HG02973 (cell line): Measurements from ENCODE around the gene POLR2C.

ENCODE experiments used
- ATAC-seq: cut with Tn5 transposase; IDR thresholded peaks from one replicate; pipeline ENCODE4 v1.9.1; 2021; ENCODE audit warnings: moderate library complexity; ENCODE audit not compliant: unreplicated experiment

POLR2C gene

DNA sequence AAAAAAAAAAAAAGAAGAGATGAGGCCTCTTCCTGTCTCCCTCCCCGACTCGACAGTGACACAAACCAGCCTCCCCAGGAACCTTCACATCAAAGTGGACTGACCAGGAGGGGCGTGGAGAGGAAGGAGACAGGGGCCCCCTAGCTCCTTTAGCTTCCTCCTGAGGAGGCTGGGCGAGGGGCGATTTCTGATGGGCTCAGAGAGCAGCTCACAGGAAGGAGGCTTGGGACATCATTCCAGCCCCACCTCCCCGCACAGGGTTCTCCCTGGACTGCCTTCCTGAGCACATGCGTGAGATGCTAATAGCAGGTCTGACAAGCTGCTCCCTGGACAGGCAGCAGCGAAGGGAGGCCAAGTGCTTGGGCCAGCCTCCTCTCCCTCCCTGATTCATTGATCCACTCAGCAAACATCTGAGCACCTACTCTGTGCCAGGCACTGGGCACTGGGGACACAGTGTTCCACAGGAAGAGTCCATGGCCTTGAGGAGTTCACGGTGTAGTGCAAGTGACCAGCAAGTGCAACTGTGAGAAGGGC is 38.2 kb downstream of the POLR2C start:
- no peak for ATAC-seq

DNA sequence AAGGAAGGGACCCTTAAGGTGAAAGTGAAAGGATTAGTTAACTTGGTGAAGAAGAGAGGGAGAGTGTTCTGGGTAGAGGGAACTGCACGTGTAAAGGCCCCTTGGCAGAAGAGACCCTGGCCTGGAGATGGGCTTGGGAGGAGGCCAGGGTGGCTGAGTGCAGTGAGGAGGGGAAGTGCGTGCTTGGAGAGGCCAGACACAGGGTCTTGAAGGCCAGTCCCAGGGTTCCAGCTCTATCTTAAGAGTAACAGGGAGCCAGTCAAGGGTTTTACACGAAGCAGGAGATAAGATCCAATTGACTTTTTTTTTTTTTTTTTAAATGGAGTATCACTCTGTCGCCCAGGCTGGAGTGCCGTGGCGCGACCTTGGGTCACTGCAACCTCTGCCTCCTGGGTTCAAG is 39.0 kb downstream of the POLR2C start:
- no peak for ATAC-seq

DNA sequence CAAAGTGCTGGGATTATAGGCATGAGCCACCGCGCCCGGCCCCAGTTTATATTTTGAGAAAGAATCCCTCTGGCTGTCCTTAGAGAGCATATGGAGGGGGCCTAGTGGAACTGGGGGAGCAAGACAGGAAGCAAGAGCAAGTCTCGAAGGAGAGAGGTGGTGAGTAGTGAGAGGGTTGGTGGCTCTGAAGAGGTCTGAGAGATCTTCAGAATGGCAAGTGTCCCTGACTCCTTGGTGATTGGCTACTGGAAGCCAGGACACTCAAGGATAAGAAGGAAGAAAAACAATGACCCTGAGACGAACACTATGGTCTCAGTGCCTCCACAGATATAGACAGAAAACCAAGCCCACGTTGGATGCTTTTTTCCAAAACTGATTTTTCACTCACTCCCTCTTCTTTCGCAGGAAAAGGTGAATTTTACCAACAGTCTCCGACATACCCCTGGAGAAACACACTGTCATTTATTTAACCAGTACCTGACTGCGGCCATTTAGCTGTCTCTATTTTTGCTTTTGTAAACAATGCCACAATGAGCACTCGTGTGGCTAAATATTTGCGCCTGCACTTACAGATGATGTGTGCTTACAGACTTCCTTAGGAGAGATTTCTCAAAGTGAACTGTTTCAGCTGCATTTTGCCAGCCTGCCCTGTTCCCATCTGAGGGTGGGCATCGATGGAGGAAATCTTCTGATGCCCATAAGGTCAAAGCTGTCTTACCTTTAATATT is 39.7 kb downstream of the POLR2C start:
- ATAC-seq: no peak

DNA sequence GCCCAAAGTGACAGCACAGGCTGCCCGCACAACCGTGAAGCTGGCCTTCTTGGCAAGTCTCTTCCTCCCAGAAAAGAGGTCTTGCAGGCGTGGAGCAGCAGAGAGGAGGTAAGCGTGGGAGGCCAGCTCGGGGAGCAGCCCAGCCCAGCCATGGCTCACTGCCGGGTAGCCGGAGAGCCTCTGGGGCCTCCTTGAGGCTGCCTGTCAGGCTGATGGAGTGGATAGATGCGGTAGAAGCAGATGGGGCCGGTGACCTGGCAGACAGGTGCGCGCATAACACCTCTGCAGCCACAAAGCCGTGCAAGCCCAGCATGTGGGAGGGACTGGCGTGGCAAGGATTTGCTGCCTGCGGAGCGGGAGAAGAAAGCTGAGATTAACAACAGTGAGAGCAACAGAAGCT is 40.9 kb downstream of the POLR2C start:
- ATAC-seq: no peak

DNA sequence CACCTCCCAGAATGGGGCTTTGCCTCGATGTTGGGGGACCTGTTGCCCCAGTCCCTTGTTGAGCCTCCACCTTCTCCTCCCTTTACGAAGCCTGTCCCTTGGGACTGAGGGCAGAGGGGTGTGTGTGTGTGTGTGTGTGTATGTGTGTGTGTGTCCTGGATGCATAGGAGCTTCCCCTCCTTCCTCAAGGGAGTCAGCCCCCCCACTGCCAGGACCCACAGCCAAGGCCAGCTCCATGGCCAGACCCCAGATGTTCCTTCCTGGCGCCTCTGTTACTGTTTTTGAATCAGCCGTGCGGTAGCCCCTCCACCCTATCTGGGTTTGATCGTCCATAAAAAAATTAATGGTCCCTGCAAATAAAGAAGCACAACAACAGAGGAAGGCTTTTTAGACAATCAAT is 41.5 kb downstream of the POLR2C start:
- no peak for ATAC-seq

DNA sequence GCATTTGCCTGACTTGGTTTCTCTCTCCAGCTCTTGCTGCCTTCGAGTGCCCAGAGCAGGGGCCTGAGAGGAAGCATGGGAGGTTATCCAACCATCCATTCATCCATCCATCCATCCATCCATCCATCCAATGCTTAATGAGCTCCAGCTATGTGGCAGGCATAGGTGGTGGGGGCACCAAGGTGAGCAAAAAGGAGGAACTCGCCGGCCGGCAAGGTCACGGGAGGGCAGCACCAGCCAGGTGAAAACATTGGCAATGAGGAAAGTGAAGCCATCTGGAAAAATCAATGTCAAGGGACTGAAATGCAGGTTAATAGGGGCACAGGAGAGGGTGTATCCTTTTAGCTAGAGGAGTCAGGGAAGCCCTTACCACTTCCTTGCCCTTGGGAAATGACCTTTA is 42.0 kb downstream of the POLR2C start:
- ATAC-seq: no peak

DNA sequence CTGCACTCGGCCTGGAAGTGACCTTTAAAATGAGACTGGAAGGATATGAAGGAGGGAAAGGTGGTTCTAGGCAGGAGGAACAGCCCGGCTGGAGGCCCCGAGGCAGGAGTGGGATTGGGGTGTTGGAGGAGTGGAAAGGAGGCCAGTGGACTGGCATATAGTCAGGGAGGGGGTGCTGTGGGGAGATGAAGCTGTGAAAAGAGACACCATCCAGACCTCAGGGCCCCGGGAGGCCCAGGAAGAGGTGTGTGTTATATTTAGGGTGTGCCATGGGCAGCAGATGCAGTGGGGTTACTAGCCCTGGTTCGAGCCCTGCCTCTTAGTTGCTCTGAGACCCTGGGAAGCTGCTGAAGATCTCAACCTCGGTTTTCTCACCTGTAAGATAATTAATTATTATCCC is 42.7 kb downstream of the POLR2C start:
- no peak for ATAC-seq

DNA sequence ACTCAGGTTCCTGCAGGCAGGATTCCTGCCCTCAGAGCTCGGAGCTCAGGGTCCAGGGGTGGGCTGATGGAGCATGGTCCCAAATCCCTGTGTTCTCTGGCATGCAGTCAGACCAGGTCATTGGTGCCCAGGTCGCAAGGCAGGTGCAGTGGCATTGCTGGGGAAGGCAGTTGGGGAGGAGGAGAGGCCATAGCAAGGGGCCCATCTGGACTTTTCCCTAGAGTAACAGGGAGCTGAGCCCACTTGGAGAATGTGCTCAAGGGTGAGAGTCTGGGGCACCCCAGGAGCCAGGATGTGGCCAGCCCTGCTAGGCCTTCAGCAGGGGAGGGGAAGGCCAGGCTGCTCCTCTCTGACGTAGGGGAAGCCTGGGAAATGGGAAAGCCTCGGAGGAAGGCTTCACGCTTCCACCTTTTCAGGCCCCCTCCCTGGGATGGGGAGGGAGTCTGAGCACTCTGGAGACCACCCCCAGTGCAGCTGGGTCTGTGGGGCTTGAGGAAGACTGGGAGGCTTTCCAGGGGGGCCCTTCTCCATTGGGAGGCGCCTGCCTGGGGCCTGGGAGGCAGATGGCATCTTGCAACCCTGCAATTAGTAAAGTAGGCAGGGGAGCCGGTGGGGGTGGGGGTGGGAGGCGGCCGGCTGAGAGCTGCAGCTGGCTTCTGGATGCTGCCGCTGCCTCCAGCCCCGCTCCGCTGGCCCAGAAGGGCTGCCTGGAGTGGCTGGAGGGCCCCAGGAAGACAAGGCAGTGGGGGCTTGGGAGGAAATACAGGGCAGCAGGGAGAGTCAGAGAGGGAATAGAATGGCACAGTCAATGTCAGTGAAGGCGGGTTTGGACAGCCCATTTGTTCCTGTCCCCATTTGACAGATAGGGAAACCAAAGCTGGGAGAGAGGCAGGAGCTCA is 44.9 kb downstream of the POLR2C start:
- no peak for ATAC-seq

DNA sequence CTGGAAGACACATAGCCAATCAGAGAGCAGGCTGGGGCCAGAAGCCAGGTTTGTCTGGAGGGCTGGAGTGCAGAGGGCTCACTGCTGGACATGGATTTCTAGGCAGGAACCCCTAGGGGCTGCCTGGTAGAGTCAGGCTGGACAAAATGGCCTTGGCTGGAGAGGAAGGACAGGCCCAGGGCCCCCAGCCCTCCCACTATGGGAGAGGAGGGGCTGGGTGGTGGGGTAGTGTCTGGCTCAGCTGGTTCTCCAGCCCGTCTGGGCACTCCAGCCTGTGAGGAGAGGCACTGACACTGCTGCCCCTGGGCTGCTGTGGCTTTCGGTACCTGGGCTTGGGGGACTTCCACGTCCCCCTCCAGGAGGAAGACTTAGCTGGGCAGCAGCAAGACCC is 45.6 kb downstream of the POLR2C start:
- no peak for ATAC-seq

DNA sequence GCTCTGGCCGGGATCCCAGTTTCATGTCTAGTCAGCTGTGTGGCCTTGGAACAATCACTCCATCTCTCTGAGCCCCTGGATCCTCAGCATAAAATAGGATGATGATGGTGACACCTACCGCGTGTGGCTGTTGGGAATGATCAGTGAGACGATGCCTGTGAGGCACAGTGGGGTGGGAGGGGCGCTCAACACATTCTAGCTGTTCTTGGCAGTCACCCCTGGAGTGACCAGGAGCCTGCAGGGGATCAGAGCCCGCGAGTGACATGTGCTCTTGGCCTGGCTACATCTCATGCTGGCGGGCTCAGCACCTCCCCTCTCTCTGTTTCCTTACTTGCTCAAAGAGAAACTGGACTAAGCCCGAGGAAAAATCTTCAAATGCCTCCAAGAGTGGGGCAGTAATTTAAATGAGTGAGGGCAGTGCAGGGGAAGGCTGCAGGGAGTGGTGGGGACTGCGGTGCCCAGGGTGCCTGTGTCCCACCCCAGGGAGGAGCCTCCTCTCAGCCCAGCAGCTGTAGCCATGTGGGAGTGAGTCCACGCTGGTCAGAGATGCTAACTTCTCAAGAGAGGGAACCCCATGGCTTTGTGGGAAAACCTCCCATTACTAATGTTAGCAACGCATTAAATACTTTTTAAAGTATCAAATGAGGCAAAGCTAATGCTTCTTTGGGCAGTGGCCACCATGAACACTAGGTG is 46.9 kb downstream of the POLR2C start:
- ATAC-seq: no peak

DNA sequence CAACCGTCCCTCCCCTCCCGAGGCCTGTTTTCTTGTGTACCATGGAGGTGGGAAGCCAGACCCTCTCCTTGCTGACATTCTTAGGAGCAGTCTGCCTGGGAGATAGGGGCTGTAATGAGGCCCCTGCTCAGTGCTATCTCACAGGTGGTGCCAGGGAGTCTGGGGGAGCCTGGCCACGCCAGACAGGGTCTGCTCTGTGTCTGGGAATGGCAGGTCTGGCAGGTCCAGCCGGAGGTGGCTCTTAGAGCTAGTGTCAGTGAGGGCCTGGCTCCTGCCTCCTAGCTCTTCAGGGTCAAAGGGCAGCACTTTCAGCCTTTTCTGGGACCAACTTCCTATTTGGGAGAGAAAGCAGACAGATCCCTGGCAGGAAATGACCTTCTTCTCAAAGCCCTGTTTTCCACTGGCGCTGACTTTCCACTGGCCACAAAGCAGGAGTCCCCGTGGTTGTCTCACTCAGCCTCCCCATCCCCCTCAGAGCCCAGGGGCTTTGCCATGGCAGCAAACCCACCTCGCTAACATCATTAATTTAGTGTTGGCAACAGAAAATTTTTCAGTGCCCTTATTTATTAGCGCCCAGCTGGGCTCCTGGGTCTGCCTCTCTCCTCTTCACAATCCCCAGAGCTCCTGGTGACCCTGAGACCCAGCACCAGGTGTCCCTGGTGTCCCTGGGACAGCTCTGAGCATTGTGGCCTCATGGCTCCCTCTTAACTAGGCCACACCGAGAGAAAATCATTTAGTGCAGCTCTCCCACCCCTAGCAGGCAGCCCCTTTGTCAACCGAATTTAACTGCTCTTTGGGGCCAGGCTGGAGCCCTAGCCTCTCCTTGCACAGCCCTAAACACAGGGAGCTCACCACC is 47.8 kb downstream of the POLR2C start:
- no peak for ATAC-seq

DNA sequence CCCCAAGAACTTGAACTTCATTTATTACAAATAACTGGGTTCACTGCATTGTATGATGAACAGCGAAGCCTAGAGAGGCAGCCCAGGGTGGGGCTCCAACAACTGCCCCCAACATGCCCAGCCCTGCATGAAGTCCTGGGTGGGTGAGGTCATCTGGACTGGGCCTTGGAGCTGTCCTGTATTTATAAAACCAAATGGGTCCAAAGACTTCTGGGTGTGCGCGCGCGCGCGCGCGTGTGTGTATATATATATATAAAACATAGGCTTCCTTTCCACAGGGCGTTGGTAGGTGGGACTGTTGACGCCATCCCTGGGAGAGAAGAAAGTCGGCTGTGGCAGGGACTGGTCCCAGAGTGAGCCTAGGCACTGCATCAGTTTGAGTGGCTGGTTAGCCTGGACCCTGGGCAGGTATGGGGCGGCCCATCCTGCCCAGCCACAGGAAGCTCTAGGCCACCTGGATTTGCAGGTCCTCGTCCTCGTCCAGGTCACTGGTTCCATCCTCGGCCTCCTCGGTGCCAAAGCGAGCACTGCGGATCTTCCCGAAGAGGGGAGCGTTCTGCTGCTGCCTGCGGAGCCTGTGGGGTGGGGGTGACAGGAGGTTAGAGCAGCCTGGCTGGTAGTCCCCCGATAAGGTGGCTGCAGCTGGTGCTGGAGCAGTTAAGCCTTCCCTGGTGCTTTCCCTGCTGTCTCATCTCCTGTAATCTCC is 50.0 kb downstream of the POLR2C start:
- ATAC-seq: no peak

DNA sequence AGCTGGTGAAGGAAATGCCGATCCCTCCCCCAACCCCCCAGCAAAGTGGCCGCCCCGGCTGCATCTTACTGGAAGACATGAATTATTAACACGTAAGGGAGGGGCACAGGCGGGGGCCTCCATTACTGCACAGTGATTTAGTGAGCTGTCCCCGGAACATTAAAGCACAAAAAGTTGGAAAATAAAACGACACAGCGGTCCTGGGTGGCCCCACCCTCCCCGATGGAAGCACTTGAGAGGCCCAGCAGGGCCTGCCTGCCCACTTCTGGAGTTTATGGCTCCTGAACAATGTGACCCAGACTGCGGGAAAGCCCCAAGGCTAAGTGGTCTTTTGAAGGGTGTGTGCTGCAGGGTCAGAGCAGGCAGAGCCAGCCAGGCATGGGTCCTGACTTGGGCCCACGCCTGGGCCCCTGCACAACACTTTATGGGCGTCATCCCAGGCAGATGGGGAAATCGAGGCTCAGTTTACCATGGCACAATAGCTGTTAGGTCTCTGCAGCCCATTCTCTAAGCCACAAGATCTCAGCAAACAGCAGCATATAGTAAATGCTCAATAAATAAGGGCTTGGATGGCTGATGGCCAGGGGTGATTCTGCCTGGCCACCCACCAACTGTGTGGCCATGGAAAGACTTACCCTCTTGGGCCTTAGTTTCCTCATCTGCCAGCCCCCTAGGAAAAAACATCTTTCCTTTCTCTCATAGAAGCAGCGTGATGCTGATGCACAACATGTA is 51.1 kb downstream of the POLR2C start:
- no peak for ATAC-seq

DNA sequence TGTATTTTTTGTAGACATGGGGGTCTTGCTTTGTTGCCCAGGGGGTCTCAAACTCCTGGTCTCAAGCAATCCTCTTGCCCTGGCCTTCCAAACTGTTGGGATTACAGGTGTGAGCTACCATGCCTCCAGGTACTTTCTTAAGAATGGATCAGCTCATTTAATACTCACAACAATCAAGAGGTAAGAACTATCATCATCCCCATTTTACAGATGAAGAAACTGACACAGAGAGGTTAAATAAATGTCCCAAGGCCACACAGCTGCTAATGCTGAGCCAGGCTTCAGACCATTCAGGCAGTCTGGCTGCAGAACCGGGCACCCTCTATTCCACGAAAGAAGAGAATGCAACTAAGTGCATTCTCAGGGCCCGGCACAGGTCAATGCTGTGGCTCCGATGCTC is 51.9 kb downstream of the POLR2C start:
- no peak for ATAC-seq

DNA sequence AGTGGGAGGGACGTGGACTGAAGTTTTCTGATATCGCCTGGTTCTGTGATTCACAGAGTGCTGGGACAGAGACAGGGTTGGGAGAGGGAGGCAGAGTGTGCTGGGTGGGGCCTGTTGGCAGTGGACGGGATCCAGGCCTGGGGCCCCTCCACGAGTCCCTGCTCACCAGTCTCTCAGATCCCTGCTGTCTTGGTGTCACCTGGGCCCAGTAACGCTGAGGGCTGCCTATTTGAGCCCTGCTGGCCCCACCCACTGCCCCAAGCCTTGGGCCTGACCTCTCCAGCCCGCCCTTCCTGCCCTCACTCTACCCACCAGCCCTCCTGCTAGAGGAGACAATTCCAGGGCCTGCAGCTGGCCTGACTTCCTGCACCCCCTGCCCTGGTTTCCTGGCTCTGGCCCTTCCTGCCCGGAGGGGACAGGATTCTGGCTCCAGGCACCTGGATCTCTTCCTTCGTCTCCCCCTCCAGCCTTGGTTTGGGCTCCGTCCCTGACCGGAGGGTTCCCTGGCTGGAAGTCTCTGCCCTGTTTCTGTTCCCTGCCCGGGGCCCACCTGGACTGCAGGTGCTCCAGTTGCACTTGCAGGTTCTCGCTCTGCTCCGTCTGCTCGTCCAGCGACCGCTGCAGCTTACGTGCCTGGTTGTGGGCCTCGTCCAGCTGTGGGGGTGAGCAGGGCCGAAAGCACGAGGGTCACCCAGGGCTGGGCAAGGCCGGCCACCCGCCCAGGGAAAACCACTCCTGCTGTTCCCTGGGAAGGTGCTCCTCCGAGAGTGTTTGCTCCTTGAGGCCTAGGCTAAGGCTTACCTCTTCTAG is 52.5 kb downstream of the POLR2C start:
- no peak for ATAC-seq

DNA sequence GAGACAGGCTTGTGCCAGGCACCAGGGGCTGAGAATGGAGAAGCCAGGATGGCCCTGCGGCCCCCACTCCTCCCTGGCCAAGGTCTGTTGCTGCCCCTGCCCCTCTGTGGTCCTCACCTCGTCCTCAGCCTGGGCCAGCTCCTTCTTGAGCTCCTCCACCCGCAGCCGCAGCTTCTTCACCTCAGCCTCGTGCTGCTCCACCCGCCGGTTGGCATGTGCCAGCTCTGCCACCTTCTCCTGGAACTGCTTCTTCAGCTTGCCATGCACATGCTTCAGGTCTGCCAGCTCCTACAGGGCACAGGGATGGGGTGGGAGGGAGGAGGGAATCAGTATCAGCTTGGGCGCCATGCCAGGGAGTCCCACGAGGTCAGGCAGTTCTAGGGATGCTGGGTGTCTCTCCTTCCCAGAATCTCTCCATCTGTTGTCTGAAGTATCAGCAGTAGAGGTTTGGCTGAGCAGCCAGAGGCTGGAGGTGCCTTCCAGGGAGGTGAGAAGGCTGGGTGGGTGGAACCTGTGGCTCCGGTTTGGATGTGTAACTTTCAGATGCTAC is 53.8 kb downstream of the POLR2C start:
- ATAC-seq: no peak

DNA sequence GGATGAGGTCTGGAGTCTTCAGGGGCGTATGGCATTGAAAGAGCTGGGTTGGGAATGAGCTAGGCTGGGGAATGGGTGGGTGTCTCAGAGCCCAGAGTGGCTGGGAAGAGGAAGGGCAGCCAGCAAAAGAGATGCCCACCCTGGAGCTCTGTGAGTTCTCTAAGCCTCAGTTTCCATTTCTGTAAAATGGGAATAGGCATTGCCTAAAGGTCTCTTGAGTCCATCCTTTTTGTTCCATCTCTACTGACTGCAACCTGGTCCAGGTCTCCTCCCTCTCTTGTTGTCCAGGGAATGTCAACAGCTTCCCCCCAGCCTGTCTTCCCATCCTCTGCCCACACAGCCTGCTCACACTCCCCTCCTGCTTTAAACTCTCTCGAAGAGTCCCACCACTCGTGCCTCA is 54.3 kb downstream of the POLR2C start:
- ATAC-seq: no peak
